GM12878 (cell line): ENCODE data around the gene DBR1.

Experiments
- CTCF ChIP-seq, 3 experiments: IDR thresholded peaks in 2 of 3; conservative IDR thresholded peaks in 1 of 3; 2 replicates each; pipeline ENCODE4 v1.5.1; 2011; ENCODE audit warnings: low read depth in 3 of 3, low read length in 3 of 3, mild to moderate bottlenecking in 3 of 3, control low read depth in 2 of 3, moderate library complexity in 2 of 3, inconsistent platforms in 1 of 3, mixed read lengths in 1 of 3; ENCODE audit not compliant: control insufficient read depth in 2 of 3, insufficient read depth in 1 of 3; ENCODE audit errors: extremely low read depth in 1 of 3
- ESRRA ChIP-seq: IDR thresholded peaks from 2 replicates; pipeline ENCODE4 v1.6.1; 2012; ENCODE audit warnings: mild to moderate bottlenecking, low read length, improper control_type of control experiment
- PBX3 ChIP-seq: IDR thresholded peaks from 2 replicates; pipeline ENCODE4 v1.6.1; 2011; ENCODE audit warnings: mild to moderate bottlenecking, low read depth, low read length, moderate library complexity; ENCODE audit not compliant: insufficient replicate concordance
- POLR2A ChIP-seq: IDR thresholded peaks from 2 replicates; pipeline ENCODE4 v1.6.1; 2011; ENCODE audit warnings: low read depth, mild to moderate bottlenecking, low read length
- SUZ12 ChIP-seq: fragments of 200-600 bp; sonication (generic); IDR thresholded peaks from one replicate; pipeline ENCODE4 v1.6.1; 2018; ENCODE audit warnings: antibody characterized with exemption, mild to moderate bottlenecking; ENCODE audit not compliant: unreplicated experiment
- TCF12 ChIP-seq: IDR thresholded peaks from 2 replicates; pipeline ENCODE4 v1.6.1; 2011; ENCODE audit warnings: low read depth, mild to moderate bottlenecking, low read length
- ZNF24 ChIP-seq: fragments of 450-650 bp; IDR thresholded peaks from 2 replicates; pipeline ENCODE4 v1.6.1; 2017; ENCODE audit warnings: antibody characterized with exemption, mild to moderate bottlenecking
- ZNF274 ChIP-seq: IDR thresholded peaks from one replicate; pipeline ENCODE4 v1.8.0; 2011; ENCODE audit not compliant: insufficient read length, insufficient read depth

- TF ChIP-seq CTCF (IDR thresholded peaks at IDR 0.05 in 2 of 3, conservative IDR thresholded peaks at IDR 0.05 in 1 of 3; ENCODE audit: control insufficient read depth in 2 of 3, extremely low read depth in 1 of 3, insufficient read depth in 1 of 3, low read depth in 3 of 3, low read length in 3 of 3) = no peak
- TF ChIP-seq TCF12 = no peak
- TF ChIP-seq ESRRA = no peak
- no peak for TF ChIP-seq ZNF274
- TF ChIP-seq PBX3 = no peak
- TF ChIP-seq POLR2A = no peak
- TF ChIP-seq ZNF24 = no peak
- no peak for TF ChIP-seq SUZ12
Measured at GRCh38 chr3:138184994-138185393, 10.3 kb upstream of the DBR1 start.
